Osteoblast (primary cell): ENCODE data around the gene CPLX3. TPM values are rescaled to one million over a fixed set of nuclear protein-coding genes. Genes with fewer than 3 reads are reported as not detected.

ENCODE experiments used
- DNase-seq: peaks from one replicate; pipeline ENCODE4 v3.0.0; 2011; ENCODE audit warnings: low spot score, mixed read lengths; ENCODE audit not compliant: insufficient read length; ENCODE audit errors: missing footprints
- H2AFZ ChIP-seq: 2 replicates; pipeline ENCODE4 v1.6.0; 2011; ENCODE audit warnings: mild to moderate bottlenecking, low read length
- H3K27ac ChIP-seq: 2 replicates; pipeline ENCODE4 v1.5.1; 2011; ENCODE audit warnings: mild to moderate bottlenecking, low read depth, low read length, moderate library complexity
- H3K27me3 ChIP-seq: 2 replicates; pipeline ENCODE4 v1.6.0; 2012; ENCODE audit warnings: mild to moderate bottlenecking, control low read depth, inconsistent platforms, low read length, moderate library complexity; ENCODE audit not compliant: insufficient read depth
- H3K36me3 ChIP-seq: 2 replicates; pipeline ENCODE4 v1.5.1; 2011; ENCODE audit warnings: mild to moderate bottlenecking, low read length, control low read depth, moderate library complexity; ENCODE audit not compliant: insufficient read depth
- H3K4me1 ChIP-seq: 2 replicates; pipeline ENCODE4 v1.5.1; 2011; ENCODE audit warnings: mild to moderate bottlenecking, low read length, control low read depth, moderate library complexity; ENCODE audit not compliant: insufficient read depth
- H3K4me2 ChIP-seq: 2 replicates; pipeline ENCODE4 v1.6.0; 2011; ENCODE audit warnings: mild to moderate bottlenecking, low read length; ENCODE audit not compliant: insufficient read depth
- H3K4me3 ChIP-seq: fragments of 200-600 bp; sonication (generic); 3 replicates; pipeline ENCODE4 v1.5.1; 2012; ENCODE audit warnings: mild to moderate bottlenecking, low read length, inconsistent platforms; ENCODE audit not compliant: insufficient read depth
- H3K79me2 ChIP-seq: 2 replicates; pipeline ENCODE4 v1.6.0; 2012; ENCODE audit warnings: mild to moderate bottlenecking, low read length, control low read depth, inconsistent platforms; ENCODE audit not compliant: insufficient read depth
- H3K9me3 ChIP-seq: 2 replicates; pipeline ENCODE4 v1.5.1; 2011; ENCODE audit warnings: low read depth, low read length, control low read depth
- H4K20me1 ChIP-seq: 2 replicates; pipeline ENCODE4 v1.6.0; 2012; ENCODE audit warnings: mild to moderate bottlenecking, low read length, control low read depth; ENCODE audit not compliant: insufficient read depth
- CTCF ChIP-seq: IDR thresholded peaks from 2 replicates; pipeline ENCODE4 v1.5.1; 2011; ENCODE audit warnings: mild to moderate bottlenecking, low read depth, low read length, moderate library complexity; ENCODE audit errors: extremely low read depth
- total RNA-seq: library from RNA; depleted of rRNA; stranded (reverse); fragments of >200 nt; gene quantifications from 2 replicates; pipeline ENCODE4 v1.2.3, GENCODE V29; 2012

Gene CPLX3
- total RNA-seq, 1 donor, result not detected

- no peaks in the 10 kb centered on the region for H3K27me3 ChIP-seq
- H3K9me3 ChIP-seq, result no peaks in the 10 kb centered on the region
- no peak overlapping the region for H2AFZ ChIP-seq
- H4K20me1 ChIP-seq, result peaks cover 5% of the 10 kb centered on the region
- TF ChIP-seq CTCF, result peak; percentile 86
- no peak overlapping the region for H3K27ac ChIP-seq
- no peak overlapping the region for H3K4me3 ChIP-seq
- no peaks in the 10 kb centered on the region for H3K79me2 ChIP-seq
- peak; percentile 99 for DNase-seq
- peaks cover 3% of the 10 kb centered on the region for H3K36me3 ChIP-seq
- H3K4me1 ChIP-seq, result no peaks in the 10 kb centered on the region
- no peak overlapping the region for H3K4me2 ChIP-seq
These were observed 8.9 kb downstream of the CPLX3 start for GRCh38 chr15:74835312-74835823.

GRCh38 chr15:74836846-74837245, 10.4 kb downstream of the CPLX3 start:
- DNase-seq, result peak; percentile 51
- Histone ChIP-seq H3K36me3 (peaks cover 3% of the 10 kb centered on the region), H3K9me3 (no peaks in the 10 kb centered on the region), H3K4me3 (no peak overlapping the region), H3K27ac (no peak overlapping the region), H3K27me3 (no peaks in the 10 kb centered on the region), H4K20me1 (peaks cover 9% of the 10 kb centered on the region), H3K79me2 (peaks cover 4% of the 10 kb centered on the region), H3K4me2 (no peak overlapping the region), H3K4me1 (peaks cover 2% of the 10 kb centered on the region), H2AFZ (no peak overlapping the region)
- TF ChIP-seq CTCF, result no peak

- H3K27me3 ChIP-seq, result no peaks in the 10 kb centered on the region
- H3K4me1 ChIP-seq, result peaks cover 7% of the 10 kb centered on the region
- DNase-seq, result peak; percentile 29
- H2AFZ ChIP-seq, result no peak overlapping the region
- H3K36me3 ChIP-seq, result peaks cover 3% of the 10 kb centered on the region
- H3K4me2 ChIP-seq, result no peak overlapping the region
- no peak overlapping the region for H3K27ac ChIP-seq
- H3K4me3 ChIP-seq, result no peak overlapping the region
- H3K79me2 ChIP-seq, result peaks cover 9% of the 10 kb centered on the region
- TF ChIP-seq CTCF, result no peak
- H3K9me3 ChIP-seq, result no peaks in the 10 kb centered on the region
- peaks cover 14% of the 10 kb centered on the region for H4K20me1 ChIP-seq
These were observed 11.2 kb downstream of the CPLX3 start for GRCh38 chr15:74837482-74838136.

GRCh38 chr15:74838137-74838516, 11.7 kb downstream of the CPLX3 start:
- DNase-seq, result peak; percentile 72
- H4K20me1 ChIP-seq, result peaks cover 14% of the 10 kb centered on the region
- no peak overlapping the region for H3K4me3 ChIP-seq
- H3K79me2 ChIP-seq, result peaks cover 9% of the 10 kb centered on the region
- no peaks in the 10 kb centered on the region for H3K9me3 ChIP-seq
- H3K27ac ChIP-seq, result no peak overlapping the region
- no peak overlapping the region for H2AFZ ChIP-seq
- no peak overlapping the region for H3K4me2 ChIP-seq
- no peaks in the 10 kb centered on the region for H3K27me3 ChIP-seq
- no peak for TF ChIP-seq CTCF
- H3K36me3 ChIP-seq, result peaks cover 3% of the 10 kb centered on the region
- peaks cover 8% of the 10 kb centered on the region for H3K4me1 ChIP-seq
